HG03571 (cell line): ENCODE measurements around the gene CYP1B1.
"Not testable (repeated sequence)": the region's sequence is repeated elsewhere in the genome, so short reads cannot be mapped to it uniquely, and the experiment has no call there.

Experiments used
- ATAC-seq: cut with Tn5 transposase; IDR thresholded peaks from one replicate; pipeline ENCODE4 v1.9.1; 2021; ENCODE audit not compliant: unreplicated experiment

CYP1B1 gene

GRCh38 chr2:38099099-38100028, 23.4 kb upstream of the CYP1B1 start:
- ATAC-seq: no peak

- no peak for ATAC-seq
Observed at GRCh38 chr2:38098421-38099098, 22.6 kb upstream of the CYP1B1 start.

- no peak for ATAC-seq
Observed at GRCh38 chr2:38097988-38098385, 22.0 kb upstream of the CYP1B1 start.

GRCh38 chr2:38097258-38097987, 21.5 kb upstream of the CYP1B1 start:
- ATAC-seq: no peak

GRCh38 chr2:38095996-38096861, 20.3 kb upstream of the CYP1B1 start:
- ATAC-seq: no peak

GRCh38 chr2:38095079-38095995, 19.4 kb upstream of the CYP1B1 start:
- ATAC-seq: no peak

- ATAC-seq: no peak
Observed at GRCh38 chr2:38093527-38094165, 17.7 kb upstream of the CYP1B1 start.

GRCh38 chr2:38092196-38092902, 16.4 kb upstream of the CYP1B1 start:
- no peak for ATAC-seq

GRCh38 chr2:38091760-38092159, 15.8 kb upstream of the CYP1B1 start:
- no peak for ATAC-seq

GRCh38 chr2:38090928-38091327, 15.0 kb upstream of the CYP1B1 start:
- no peak for ATAC-seq

- not testable (repeated sequence) for ATAC-seq
Observed at GRCh38 chr2:38090212-38090611, 14.3 kb upstream of the CYP1B1 start.

GRCh38 chr2:38085998-38086698, 10.2 kb upstream of the CYP1B1 start:
- ATAC-seq: not testable (repeated sequence)

- not testable (repeated sequence) for ATAC-seq
Observed at GRCh38 chr2:38084556-38084955, 8.6 kb upstream of the CYP1B1 start.

GRCh38 chr2:38082727-38083126, 6.8 kb upstream of the CYP1B1 start:
- ATAC-seq: not testable (repeated sequence)

- ATAC-seq: no peak
Observed at GRCh38 chr2:38080346-38080745, 4.4 kb upstream of the CYP1B1 start.

GRCh38 chr2:38079116-38080052, 3.4 kb upstream of the CYP1B1 start:
- ATAC-seq: no peak

GRCh38 chr2:38077431-38077769, 1.4 kb upstream of the CYP1B1 start:
- ATAC-seq: no peak
